ENCODE measurements around the gene CDK4. TPM values are rescaled to one million over a fixed set of nuclear protein-coding genes. Genes with fewer than 3 reads are reported as not detected.

CDK4 gene
- total RNA-seq, 1 donor from 2014 or later, result 180 TPM

DNA sequence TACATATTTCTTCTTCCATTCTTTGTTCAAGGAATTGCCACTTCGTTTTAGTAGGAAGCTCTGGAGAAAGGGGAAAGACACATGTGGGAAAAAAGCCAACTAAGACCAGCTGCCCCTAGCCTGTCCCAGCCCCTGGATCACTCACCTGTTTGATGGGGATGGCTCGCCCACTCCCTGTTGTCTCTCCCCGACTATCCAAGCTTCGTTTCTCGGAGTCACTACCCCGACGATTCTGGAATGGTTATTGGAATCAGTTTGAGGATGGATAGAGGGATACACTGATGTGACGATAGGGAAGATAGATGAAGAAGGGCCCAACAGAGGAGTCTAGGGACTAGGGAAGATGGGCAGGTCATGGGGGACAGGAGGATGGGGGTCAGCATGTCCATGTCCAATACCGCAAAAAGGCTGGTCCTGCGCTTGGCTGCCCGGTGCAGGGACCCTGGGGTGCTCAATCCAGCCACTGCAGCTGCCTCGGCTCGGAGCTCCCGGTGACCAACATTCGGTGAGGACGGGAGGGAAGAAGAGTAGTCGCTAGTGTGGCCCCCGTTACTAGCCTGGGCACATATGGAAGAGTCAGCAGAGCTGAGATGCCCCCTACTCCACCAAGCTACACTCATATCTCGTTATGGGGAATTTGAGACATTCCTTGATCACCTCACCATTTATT is 20.6 kb downstream of the CDK4 start:
- intact Hi-C loops (cut with micrococcal nuclease), result no loop called here
- no peaks in the 10 kb centered on the region for H3K9me3 Mint-ChIP-seq
- DNase-seq (ENCODE audit: low spot score), result no peak
- peaks cover 66% of the 10 kb centered on the region for H3K36me3 Mint-ChIP-seq (ENCODE audit: low read depth)
- H3K4me3 Mint-ChIP-seq (ENCODE audit: low read depth), result no peak overlapping the region
- H3K27me3 Mint-ChIP-seq (ENCODE audit: low read depth), result no peaks in the 10 kb centered on the region
- H3K27ac Mint-ChIP-seq, result no peak overlapping the region
- peaks cover 3% of the 10 kb centered on the region for H3K4me1 Mint-ChIP-seq (ENCODE audit: low read depth)

DNA sequence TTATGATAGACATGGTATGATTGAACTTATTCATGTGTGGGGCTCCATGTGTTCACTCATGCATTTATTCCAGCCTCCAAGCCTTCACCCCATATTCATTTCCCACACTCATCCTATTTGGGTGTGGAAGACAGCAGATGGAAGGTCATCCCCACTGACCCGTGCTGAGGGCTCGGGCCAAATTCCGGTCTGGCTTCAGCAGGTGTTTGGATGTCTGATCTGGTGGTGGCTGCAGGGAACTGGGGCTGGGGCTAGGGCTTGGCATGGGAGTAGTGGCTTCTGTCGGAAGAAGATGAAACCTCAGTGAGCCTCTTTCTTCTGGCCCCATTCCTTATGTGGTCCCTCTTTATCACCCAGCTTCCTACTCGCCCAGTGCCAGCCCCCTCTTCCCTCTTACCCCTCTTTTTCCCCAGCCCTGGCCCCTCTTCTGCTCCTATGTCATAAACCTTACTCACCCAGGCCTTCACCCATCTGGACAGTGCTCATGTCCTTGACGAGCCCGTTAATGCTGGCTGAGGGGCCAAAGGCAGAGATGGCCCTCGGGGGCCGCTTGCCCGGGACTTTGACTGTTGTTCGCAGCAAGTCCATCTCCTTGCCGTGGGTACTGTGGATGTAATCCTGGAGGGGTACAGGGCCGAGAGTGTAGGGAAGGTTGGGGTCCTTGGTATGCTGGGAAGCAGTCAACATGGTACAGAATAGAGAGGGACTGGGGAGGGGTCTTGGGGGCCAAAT is 21.6 kb downstream of the CDK4 start:
- no peaks in the 10 kb centered on the region for H3K4me1 Mint-ChIP-seq (ENCODE audit: low read depth)
- intact Hi-C loops (cut with micrococcal nuclease), result no loop called here
- H3K36me3 Mint-ChIP-seq (ENCODE audit: low read depth), result peaks cover 67% of the 10 kb centered on the region
- H3K27ac Mint-ChIP-seq, result no peak overlapping the region
- H3K27me3 Mint-ChIP-seq (ENCODE audit: low read depth), result no peaks in the 10 kb centered on the region
- H3K4me3 Mint-ChIP-seq (ENCODE audit: low read depth), result no peak overlapping the region
- no peaks in the 10 kb centered on the region for H3K9me3 Mint-ChIP-seq
- DNase-seq (ENCODE audit: low spot score), result no peak

DNA sequence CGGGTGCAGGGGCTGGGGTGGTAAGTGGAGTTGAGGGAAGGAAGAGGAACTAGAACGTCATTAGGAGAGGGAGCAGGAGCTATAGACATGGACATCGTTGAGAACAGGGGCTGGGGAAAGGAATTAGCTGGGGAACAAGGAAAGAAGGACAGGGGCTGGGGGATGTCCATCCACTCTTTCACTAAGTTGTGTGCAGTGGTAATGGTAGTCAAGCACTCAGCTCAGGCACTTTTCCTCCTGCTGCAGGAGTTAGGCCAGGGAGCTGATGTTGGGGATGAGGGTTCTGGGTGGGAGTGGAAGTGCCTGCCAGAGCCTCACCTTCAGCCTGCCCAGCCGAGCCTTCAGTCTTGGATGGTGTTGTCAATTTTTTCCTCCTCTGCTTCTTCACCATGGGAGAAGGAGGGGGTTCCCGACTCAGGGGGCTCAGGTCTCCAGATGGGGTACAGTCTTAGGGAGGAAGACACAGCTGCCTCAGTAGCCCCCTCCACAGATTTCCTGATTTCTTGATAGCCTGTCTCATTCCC is 22.7 kb downstream of the CDK4 start:
- peaks cover 59% of the 10 kb centered on the region for H3K36me3 Mint-ChIP-seq (ENCODE audit: low read depth)

DNA sequence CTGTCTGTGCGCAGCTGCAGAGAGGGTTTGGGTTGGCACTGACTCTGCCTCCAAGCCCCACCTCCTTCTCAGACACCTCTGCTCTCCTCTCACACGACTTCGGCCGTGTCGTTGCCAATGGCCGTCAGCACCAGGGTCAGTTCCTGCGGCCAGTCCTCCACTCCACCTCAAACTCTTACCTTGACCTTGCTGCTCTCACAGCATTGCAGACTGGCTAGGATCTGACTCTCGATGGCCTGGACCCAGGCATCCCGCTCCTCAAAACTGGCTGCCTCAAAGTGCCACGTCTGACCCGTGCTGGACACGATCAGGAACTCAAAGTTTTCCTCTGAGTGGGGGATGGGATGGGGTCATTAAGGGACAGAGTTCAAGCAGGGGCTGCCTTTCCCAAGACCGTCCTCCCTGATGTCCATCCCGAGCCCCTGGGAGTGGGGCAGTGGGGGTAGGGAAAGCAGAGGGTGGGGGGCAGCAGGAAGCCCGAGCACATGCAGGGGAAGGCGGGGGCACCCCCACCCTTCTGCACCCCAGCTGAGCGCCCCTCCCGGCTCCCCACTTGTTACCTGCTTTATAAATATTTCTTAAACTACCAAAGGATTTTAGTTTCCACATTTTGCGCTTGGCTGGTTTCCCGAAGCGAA is 24.2 kb downstream of the CDK4 start:
- Mint-ChIP-seq H3K27me3 (ENCODE audit: low read depth) (no peaks in the 10 kb centered on the region), H3K36me3 (ENCODE audit: low read depth) (peaks cover 53% of the 10 kb centered on the region), H3K9me3 (no peaks in the 10 kb centered on the region), H3K4me1 (ENCODE audit: low read depth) (no peaks in the 10 kb centered on the region), H3K4me3 (ENCODE audit: low read depth) (no peak overlapping the region), H3K27ac (no peak overlapping the region)
- DNase-seq (ENCODE audit: low spot score), result no peak
- intact Hi-C loops (cut with micrococcal nuclease), result no loop called here

More for the DNA sequence above, 22.7 kb downstream of the CDK4 start:
- Mint-ChIP-seq H3K9me3 (no peaks in the 10 kb centered on the region), H3K4me1 (ENCODE audit: low read depth) (no peaks in the 10 kb centered on the region), H3K27ac (no peak overlapping the region), H3K27me3 (ENCODE audit: low read depth) (no peaks in the 10 kb centered on the region), H3K4me3 (ENCODE audit: low read depth) (no peak overlapping the region)
- intact Hi-C loops (cut with micrococcal nuclease), result no loop called here
- DNase-seq (ENCODE audit: low spot score), result no peak

DNA sequence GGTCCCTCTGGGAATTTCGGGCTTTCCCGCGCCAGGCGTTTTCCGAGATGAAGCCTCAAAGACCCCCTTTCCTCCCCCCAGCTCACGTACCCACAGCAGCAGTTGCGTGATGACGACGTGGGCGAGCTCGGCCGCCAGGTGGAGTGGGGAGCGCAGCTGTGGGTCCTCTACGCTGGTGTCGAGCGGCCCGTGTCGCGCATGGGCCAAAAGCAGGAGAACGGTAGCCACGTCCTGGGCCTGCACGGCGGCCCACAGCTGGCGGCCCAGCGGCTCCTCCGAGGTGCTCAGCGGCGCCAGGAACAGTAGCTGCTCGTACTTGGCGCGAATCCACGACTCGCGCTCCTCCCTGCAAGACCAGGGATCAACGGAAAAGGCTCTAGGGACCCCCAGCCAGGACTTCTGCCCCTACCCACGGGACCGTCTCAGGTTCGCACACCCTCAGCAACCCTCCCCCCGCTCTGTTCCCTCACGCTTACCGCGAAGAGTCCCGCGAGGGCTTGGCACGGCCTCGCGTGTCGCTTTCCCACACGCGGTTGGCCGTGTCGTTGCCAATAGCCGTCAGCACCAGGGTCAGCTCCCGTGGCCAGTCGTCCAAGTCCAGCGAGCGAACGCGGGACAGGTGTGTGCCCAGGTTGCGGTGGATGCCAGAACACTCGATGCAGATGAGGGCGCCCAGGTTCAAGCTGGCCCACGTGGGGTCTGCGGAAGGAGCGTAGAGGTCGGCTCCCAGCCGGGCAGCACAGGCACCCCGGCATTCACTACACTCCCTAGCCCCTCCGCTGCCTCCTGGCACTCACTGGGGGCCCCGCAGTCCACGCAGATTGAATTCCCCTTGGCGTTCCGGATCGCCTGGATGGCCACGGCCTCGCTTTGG is 25.0 kb downstream of the CDK4 start:
- H3K9me3 Mint-ChIP-seq, result no peaks in the 10 kb centered on the region
- intact Hi-C loops (cut with micrococcal nuclease), result no loop called here
- H3K36me3 Mint-ChIP-seq (ENCODE audit: low read depth), result peaks cover 45% of the 10 kb centered on the region
- H3K4me3 Mint-ChIP-seq (ENCODE audit: low read depth), result no peak overlapping the region
- no peaks in the 10 kb centered on the region for H3K27me3 Mint-ChIP-seq (ENCODE audit: low read depth)
- no peaks in the 10 kb centered on the region for H3K4me1 Mint-ChIP-seq (ENCODE audit: low read depth)
- no peak overlapping the region for H3K27ac Mint-ChIP-seq
- no peak for DNase-seq (ENCODE audit: low spot score)

DNA sequence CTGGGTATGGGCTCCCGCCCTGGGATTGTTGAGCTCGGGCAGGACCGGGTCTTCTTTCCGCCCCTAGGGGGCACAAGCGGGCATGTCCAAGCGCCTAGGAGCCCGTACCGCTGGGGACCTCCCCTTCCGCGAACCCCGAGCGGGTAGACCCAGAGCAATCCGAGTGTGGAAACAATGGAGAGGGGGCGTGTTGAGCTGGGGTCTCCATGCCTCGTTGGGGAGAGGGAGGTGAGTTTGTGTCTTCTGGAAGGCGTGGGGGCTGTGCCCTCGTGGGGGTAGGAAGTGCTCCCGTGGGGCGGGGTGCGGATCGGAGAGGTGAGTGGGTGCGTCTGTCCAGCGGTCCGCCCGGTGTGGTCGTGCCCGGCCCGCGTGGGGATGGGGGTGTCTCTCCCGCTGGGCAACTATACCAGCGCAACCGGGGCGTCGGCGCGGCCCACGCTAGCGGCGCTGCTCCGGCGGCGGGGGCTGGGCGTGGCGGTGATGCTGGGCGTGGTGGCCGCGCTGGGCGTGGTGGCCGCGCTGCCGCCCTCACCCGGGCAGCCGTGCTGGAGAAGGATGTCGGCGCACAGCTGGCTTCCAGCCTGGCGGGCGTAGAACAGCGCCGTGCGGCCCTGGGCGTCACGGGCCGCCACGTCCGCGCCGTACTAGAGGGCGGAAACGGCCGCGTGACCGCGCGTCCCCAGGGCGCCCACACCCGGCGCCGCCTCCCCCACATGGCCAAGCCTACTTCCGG is 25.8 kb downstream of the CDK4 start:
- Mint-ChIP-seq H3K4me1 (ENCODE audit: low read depth) (no peaks in the 10 kb centered on the region), H3K4me3 (ENCODE audit: low read depth) (no peak overlapping the region), H3K9me3 (no peaks in the 10 kb centered on the region), H3K27me3 (ENCODE audit: low read depth) (no peaks in the 10 kb centered on the region), H3K27ac (no peak overlapping the region), H3K36me3 (ENCODE audit: low read depth) (peaks cover 44% of the 10 kb centered on the region)
- intact Hi-C loops (cut with micrococcal nuclease), result no loop called here
- no peak for DNase-seq (ENCODE audit: low spot score)

DNA sequence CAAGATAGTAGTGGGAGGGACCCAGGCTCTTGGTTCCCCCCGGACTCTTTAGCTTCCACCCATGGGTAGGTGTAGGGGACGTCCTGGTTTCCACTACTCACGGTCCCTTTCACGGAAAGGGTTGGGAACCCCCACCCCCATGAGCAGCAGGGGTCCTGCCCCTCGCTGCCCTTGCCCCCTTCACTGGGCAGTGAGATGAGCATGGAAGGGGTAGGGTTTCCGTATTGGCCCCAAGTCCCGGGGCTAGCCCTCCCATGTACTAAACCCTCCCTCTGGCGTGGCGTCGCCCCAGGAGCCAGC is 26.3 kb downstream of the CDK4 start:
- Mint-ChIP-seq H3K36me3 (ENCODE audit: low read depth) (peaks cover 42% of the 10 kb centered on the region), H3K9me3 (no peaks in the 10 kb centered on the region), H3K4me3 (ENCODE audit: low read depth) (no peak overlapping the region), H3K4me1 (ENCODE audit: low read depth) (no peaks in the 10 kb centered on the region), H3K27ac (no peak overlapping the region), H3K27me3 (ENCODE audit: low read depth) (no peaks in the 10 kb centered on the region)
- no peak for DNase-seq (ENCODE audit: low spot score)
- intact Hi-C loops (cut with micrococcal nuclease), result no loop called here

DNA sequence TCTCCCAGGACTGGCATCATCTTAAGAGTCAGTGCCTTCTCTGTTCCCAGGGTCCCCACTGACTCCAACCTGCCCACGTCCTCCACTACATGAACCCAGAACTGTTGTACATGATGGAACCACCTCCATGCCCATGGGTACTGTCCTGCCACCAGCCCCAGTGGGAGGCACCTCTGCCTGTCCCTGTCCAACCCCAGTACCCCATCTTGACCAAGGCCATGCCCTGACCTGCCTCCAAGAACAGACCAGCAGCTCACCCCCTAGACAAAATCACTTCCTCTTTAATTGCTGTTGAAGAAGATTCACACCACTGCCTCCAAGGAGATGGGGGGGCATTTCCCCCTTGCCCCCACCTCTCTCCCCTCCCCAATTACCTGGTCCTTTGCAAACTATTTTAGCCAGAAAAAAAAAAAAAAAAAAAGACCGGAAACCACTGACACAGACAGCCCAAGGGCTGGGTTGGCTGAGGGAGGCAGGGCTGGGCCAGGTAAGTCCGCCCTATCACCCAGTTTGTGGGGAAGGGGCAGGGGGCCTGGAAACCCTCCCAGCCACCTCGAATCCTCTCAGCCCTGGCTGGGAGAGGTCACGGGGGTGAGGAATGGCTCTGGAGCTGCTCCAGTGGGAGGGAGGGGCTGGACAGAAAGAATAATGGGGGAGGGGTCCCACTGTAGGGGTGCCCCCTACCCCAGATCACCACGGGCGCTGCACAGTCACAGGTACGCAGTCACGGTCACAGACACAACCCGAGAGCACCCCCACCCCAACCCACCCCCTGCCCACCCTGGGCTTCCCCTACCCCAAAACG is 27.0 kb downstream of the CDK4 start:
- Mint-ChIP-seq H3K36me3 (ENCODE audit: low read depth) (peaks cover 39% of the 10 kb centered on the region), H3K27me3 (ENCODE audit: low read depth) (no peaks in the 10 kb centered on the region), H3K27ac (no peak overlapping the region), H3K4me1 (ENCODE audit: low read depth) (no peaks in the 10 kb centered on the region), H3K4me3 (ENCODE audit: low read depth) (no peak overlapping the region), H3K9me3 (no peaks in the 10 kb centered on the region)
- no peak for DNase-seq (ENCODE audit: low spot score)
- intact Hi-C loops (cut with micrococcal nuclease), result no loop called here

DNA sequence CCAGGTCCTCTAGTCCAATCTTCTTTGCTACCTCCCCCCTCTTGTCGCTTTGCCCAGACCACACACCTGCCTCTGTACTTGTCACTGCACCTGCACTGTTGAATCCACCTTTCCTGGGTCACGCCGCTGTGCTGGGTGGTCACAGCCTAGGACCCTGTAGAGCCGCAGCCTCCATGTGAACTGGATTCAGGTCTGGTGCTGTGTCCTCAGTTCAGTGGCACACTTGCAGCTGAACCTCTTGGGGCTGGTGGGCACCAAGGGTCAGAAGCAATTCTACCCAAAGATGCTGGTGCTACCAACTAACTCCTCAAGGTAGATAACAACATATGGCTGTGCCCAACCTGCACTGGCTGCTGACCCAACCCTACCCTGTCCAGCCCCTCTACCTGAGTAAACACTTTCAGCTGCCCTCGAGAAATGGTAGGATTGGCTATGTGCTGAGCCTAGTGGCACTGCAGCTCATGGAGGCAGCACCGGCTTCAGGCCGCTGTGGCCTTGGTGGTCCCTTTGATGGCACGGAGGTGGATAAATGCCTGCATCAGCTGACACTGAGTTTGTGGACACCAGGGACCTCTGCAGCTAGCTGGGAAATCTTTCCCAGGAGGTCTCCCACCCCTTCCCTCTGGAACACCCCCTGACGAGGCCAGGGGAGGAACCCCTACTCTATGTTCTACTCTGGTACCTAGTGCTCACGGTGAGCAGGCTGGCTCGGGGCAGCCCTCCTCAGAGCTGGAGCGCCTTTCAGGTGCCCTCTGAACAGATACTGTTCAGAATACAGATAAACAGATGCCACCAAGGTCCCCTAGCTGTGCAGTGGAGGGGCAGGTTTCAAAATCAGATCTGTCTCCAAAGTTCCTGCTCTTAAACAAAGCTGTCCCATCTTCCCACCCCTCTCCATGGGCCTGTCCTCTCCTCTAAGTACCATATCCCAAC is 27.8 kb downstream of the CDK4 start:
- Mint-ChIP-seq H3K9me3 (no peaks in the 10 kb centered on the region), H3K36me3 (ENCODE audit: low read depth) (peaks cover 44% of the 10 kb centered on the region), H3K4me1 (ENCODE audit: low read depth) (no peaks in the 10 kb centered on the region), H3K4me3 (ENCODE audit: low read depth) (no peak overlapping the region), H3K27ac (no peak overlapping the region), H3K27me3 (ENCODE audit: low read depth) (no peaks in the 10 kb centered on the region)
- DNase-seq (ENCODE audit: low spot score), result no peak
- intact Hi-C loops (cut with micrococcal nuclease), result no loop called here

DNA sequence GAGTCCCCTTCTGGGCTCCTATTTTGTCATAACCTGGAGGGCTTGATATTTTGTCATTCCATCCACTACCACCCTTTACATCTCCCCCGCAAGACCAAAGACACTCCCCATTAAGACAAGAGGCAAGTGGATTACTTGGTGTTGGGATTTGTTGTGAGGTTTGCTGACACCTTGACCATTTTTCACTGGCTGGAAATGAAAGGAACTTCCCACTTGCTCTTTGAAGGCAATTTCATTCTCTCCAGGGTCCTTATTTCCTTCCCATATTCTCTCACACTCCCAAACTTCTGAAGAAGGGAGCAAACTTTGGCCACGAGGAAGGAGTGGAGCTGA is 28.5 kb downstream of the CDK4 start:
- intact Hi-C loops (cut with micrococcal nuclease), result no loop called here
- no peak overlapping the region for H3K4me3 Mint-ChIP-seq (ENCODE audit: low read depth)
- DNase-seq (ENCODE audit: low spot score), result no peak
- no peak overlapping the region for H3K27ac Mint-ChIP-seq
- peaks cover 45% of the 10 kb centered on the region for H3K36me3 Mint-ChIP-seq (ENCODE audit: low read depth)
- no peaks in the 10 kb centered on the region for H3K9me3 Mint-ChIP-seq
- no peaks in the 10 kb centered on the region for H3K4me1 Mint-ChIP-seq (ENCODE audit: low read depth)
- no peaks in the 10 kb centered on the region for H3K27me3 Mint-ChIP-seq (ENCODE audit: low read depth)
